Germinal center (tissue), 1 donor: ENCODE measurements around the gene CARD11.
A peak's percentile ranks its signal among the peaks of the same experiment; 100 is the strongest.

ENCODE experiments used
- DNase-seq: peaks from one replicate; pipeline ENCODE4 v3.0.0; 2012; ENCODE audit warnings: mixed read lengths, low spot score

Gene CARD11

DNA sequence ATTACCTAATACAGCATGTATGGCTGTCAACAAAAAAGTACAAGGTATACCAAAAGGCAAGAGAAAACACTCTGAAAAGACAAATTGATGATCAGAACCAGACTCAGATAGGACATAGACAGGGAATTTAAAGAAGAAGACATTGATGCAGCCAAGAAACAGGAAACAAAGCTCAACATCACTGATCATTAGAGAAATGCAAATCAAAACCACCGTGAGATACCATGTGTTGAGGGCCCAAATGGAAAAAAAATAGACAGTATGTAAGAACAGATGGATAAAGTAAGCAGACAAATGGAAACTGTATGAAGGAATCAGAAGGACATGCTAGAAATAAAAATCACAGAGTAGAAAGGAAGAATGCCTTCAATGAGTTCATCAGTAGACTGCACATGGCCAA lies 23.3 kb downstream of the CARD11 start:
- no peak for DNase-seq

DNA sequence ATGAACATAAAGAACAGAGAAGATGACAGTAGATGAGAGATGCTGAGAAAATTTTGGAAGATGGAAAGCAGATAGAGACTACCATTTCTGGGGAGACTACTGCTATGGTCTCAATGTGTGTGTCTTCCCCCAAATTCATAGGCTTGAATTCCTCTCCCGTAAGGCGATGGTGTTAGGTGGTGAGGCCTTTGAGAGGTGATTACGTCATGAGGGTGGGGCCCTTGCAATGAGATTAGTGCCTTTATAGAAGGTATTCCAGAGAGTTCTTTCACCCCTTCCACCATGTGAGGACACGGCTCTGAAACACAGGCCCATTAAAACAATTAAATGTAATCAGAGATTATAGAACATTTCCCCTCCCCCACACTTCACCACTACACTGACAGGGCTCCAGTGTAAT lies 23.9 kb downstream of the CARD11 start:
- DNase-seq: no peak

DNA sequence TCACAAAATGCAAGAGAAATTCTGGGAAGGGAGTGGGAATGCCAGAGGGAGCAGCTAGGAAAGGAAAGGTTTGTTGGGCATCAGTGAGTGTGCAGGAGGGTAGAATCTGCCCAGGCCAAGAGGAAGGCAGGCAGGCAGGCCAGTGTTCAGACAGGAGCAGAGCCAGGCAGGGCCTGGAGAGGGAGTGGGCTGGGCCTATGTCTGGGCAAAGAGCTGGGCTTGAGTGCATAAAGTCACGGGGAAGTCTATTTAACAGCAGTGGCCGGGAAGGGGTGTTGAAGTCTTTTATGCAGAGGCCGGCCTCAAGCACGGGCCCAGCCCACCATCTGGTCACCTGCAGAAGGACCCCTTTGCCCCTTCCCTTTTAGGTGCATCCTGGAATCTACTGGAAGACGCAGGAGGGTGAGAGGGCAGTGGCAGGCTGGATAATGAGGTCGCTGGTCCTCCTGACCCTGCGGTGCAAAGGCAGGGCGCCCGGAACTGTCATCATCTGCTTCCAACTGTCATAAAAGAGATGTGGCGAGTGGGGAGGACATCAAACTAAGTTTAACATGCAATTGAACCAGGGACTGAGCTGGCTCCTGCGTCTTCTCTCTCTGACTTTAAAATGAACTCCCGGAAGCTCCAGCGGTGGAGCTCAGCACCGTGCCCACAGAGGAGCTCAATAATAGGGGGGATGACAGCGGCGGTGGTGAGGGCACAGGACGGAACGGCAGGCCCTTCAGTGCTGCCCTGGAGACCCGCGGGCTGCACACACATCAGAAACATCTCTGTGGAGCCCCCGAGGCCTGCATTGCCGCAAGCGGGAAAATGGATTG lies 29.5 kb downstream of the CARD11 start:
- no peak for DNase-seq

DNA sequence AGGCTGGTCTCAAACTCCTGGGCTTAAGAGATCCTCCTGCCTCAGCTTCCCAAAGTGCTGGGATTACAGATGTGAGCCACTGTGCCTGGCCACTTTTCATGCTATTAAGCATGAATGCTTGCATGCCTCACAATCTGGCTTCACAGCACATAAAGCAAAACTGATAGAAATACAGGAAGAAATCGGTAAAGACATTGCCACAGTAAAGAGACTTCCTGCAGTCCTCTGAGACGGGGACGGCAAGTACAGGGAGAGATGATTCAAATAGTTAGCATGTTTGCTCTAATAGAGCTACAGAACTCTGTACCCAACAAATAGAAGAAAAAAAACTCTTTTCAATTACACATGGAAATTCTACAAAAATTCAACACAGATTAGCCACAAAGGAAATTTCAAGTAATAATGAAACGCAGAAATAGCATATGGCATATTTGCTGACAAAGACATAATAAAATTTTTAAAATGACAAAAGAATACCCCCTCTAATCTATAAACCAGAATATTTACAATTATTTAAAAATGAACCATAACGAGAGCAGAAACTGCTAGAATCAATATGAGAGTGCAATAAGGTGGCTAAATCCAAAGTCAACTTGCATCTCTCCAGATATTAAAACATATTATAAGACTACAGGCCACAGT lies 32.3 kb downstream of the CARD11 start:
- DNase-seq: no peak

DNA sequence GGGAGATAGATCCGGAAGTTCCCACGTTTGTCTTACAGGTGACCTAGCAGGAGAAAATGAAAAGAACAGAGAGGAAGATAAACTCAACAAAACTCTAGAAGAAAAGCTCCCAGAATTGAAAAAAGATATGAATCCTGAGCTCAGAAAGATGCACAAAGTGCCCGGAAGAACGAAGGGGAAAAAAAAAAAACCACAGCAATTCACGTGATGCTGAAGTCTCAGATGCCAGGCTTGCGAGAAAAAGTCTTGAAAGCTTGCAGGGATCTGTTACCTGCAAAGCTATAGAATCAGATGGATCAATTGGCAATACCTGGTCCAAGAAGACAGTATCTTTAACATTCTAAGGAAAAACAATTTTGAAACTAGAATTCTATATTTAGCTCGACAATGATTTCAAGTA lies 33.5 kb downstream of the CARD11 start:
- DNase-seq: no peak

- DNase-seq: no peak
Observed at GRCh38 chr7:3009086-3009485, 34.6 kb downstream of the CARD11 start.

- DNase-seq: no peak
Observed at GRCh38 chr7:3008386-3008785, 35.3 kb downstream of the CARD11 start.

- no peak for DNase-seq
Observed at GRCh38 chr7:3007696-3008095, 36.0 kb downstream of the CARD11 start.

DNA sequence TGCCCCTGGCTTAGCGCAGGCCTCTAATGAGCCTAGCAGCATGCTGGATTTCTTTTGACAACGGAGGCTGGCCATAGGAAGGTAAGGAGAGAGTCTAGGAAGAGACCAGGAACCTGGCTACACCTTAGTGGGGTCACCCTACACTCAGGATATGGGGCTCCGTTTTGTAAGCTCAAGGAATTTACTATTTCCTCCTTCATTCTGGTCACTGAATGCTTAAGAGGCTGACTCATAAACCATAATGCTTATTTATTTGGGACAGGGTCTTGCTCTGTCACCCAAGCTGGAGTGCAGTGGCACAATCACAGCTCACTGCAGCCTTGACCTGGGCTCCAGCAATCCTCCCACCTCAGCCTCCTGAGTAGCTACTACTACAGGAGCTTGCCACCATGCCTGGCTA lies 38.4 kb downstream of the CARD11 start:
- no peak for DNase-seq

GRCh38 chr7:3003936-3004335 lies 39.7 kb downstream of the CARD11 start:
- no peak for DNase-seq

DNA sequence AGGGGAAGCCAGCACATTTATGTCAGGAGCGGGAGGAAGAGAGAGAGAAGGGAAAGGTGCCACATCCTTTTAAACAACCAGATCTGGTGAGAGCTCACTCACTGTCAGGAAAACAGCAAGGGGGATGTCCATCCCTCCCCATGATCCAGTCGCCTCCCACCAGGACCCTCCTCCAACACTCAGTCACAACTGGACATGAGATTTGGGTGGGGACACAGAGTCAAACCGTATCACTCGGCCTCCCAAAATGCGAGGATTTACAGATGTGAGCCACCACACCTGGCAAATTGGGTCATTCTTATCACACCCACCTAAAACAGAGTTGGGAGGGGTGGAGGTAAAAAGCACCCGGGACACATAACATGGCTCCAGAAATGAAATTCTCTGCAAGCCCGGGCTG lies 41.0 kb downstream of the CARD11 start:
- DNase-seq: no peak

- DNase-seq: no peak
Observed at GRCh38 chr7:3000566-3000965, 43.1 kb downstream of the CARD11 start.

DNA sequence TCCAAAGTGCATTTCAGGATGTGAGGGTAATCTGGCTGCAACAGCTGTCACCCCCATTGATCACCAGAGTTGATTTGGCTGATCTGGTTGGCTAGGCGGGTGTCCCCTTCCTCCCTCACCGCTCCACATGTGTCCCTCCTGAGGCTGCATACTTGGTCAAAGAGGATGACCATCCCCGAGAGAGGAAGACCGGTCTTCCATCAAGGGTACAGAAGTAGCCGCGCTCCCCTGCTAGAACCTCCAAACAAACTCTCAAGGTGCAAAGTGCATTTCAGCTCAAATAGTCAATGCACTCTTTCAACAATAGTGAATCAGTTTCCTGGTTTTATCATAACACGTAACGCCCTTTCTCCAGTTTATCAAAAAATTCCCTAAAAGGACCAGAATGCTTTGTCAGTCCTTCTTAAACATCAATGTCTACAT lies 44.6 kb downstream of the CARD11 start:
- no peak for DNase-seq

DNA sequence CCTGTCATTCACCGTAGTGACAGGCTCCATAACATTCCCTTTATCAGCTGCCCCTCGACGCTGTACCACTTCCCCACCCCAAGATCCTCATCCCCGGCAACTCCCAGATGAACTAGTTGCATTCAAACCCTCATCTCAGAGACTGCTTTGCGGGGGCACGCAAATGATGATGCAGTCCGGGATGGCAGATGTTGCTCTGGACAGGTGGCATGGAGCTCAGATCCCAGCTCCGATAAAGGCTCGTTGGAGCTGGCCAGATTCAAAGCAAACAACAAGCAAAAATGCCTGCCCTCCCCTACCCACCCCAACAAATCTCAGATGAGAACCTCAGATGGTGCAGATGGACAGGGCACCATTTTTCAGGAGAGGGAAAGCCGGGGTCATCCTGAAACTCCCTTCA lies 46.7 kb downstream of the CARD11 start:
- no peak for DNase-seq

GRCh38 chr7:2996141-2996540 lies 47.5 kb downstream of the CARD11 start:
- DNase-seq: no peak

- no peak for DNase-seq
Observed at GRCh38 chr7:2993868-2994267, 49.8 kb downstream of the CARD11 start.

DNA sequence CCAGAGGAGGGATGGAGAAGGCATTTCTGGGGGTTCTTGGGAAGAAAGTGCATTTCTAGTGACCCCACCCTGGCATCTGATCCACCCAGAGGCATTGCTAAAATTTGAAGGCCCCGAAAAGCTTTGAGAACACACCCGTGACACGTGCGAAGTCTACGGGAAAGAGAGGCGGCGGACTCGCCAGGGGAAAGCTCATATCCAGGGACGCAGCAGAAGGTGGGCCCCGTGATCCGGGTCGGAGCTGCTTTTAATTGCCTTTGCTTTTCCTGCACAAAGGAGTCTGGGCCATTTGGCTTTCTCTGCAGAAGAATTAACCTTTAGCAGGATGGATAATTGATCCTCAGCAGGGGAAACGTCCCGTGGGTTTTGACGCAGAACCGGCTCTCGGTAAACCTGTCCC lies 50.3 kb downstream of the CARD11 start:
- DNase-seq: no peak

GRCh38 chr7:2990949-2991470 lies 52.7 kb downstream of the CARD11 start:
- no peak for DNase-seq

GRCh38 chr7:2986561-2986960 lies 57.1 kb downstream of the CARD11 start:
- DNase-seq: no peak

GRCh38 chr7:2985866-2986265 lies 57.8 kb downstream of the CARD11 start:
- peak; percentile 26 for DNase-seq

GRCh38 chr7:2984091-2984490 lies 59.6 kb downstream of the CARD11 start:
- DNase-seq: no peak

GRCh38 chr7:2983586-2983985 lies 60.1 kb downstream of the CARD11 start:
- no peak for DNase-seq

- no peak for DNase-seq
Observed at GRCh38 chr7:2982831-2983230, 60.8 kb downstream of the CARD11 start.

DNA sequence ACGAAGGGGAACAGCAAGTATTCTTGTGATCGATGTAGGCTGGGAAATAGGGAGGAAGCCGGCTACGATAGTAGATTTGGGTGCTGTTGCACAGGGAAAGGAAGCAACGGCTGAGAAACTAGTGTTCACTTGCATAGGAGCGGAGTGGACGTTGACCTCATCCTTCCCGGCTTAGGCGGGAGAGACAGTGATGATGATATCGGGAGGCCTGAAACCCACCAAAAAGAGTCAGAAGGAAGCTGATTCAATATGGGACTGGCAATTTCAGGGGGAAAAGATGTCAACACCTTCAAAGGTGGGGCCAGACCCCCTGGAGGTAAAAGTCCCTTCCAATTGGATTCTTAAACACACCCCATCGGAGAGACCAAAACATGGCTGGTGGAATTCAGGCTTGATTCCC lies 61.3 kb downstream of the CARD11 start:
- DNase-seq: no peak
